DMS153 (cell line): ENCODE data around the gene HIGD1B.
A peak's percentile ranks its signal among the peaks of the same experiment; 100 is the strongest.

ENCODE experiments used
- DNase-seq: peaks from one replicate; lab custom pipeline; 2025; lab: John Stamatoyannopoulos, UW

HIGD1B gene

GRCh38 chr17:44878627-44879221 is 31.0 kb downstream of the HIGD1B start:
- no peak for DNase-seq

- no peak for DNase-seq
Observed at GRCh38 chr17:44879376-44879775, 31.7 kb downstream of the HIGD1B start.

DNA sequence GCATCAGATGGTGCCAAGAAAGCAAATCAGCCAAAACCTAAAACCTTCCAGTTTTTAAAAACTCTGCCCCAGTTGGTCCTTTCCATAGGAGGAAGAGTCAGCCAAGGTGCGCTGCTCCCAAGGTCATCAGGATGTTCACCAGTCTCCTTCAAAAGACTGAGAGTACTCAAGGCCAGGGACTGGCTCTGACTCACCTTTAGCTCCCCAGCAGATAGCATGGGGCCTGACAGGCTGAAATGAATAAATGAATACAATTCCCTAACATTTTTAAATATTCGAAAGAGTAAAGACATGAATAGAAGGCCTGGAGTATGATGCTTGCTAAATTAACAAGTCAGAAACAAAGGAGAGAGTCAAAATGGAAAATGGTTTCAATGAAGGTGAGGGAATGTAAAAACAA is 32.4 kb downstream of the HIGD1B start:
- no peak for DNase-seq

GRCh38 chr17:44881145-44881544 is 33.5 kb downstream of the HIGD1B start:
- no peak for DNase-seq

DNA sequence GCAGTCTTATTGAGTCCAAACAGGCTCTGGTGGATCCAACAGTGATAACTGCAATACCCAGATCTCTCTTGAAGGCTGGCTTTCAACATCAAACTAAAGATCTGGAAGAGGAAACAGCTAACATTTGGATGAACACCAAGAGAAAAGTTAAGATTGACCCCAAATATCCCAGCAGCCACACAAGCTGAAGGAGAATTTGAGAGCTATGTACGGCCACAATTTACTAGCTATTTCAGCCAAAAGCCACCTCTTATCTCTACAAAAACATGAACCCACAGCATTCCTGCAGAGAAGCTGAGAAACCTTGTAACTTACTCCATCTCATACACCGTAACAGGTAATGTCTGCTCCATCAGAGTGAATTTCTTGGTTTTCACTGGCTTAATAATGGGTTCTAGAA is 37.3 kb downstream of the HIGD1B start:
- no peak for DNase-seq

DNA sequence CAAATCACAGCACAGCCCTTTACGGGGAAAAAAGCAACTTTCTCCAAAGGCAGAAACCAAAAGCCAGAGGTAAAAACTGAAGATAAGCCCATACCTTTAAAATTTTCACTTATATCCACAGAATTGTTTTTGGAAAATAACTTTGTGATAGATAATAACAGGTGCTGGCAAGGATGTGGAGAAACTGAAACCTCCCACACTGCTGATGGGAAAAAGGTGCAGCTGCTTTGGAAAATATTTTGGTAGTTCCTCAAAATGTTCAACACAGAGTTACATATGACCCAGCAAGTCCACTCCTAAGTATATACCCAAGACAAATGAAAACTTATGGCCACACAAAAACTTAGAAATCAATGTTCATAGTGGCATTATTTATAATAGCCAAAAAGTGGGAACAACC is 39.3 kb downstream of the HIGD1B start:
- no peak for DNase-seq

- DNase-seq, result no peak
Observed at GRCh38 chr17:44887971-44888954, 40.6 kb downstream of the HIGD1B start.

DNA sequence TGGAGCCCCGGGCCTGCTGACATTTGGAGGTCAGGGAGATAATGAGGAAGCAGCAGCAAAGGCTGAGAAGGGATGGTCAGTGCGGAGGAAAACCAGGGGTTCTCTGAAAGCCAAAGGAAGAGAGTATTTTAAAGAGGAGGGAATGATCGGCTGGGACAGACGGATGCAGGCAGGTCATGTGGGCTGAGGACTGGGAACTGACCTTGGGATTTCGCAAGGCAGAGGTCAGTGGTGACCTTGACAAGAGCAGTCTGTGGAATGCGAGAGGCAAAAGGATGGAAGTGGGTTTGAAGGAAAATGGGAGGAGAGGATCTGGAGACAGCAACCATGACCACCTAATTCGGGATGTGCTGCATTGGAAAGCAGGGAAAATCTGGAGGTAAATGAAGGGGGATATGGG is 41.3 kb downstream of the HIGD1B start:
- DNase-seq, result no peak

DNA sequence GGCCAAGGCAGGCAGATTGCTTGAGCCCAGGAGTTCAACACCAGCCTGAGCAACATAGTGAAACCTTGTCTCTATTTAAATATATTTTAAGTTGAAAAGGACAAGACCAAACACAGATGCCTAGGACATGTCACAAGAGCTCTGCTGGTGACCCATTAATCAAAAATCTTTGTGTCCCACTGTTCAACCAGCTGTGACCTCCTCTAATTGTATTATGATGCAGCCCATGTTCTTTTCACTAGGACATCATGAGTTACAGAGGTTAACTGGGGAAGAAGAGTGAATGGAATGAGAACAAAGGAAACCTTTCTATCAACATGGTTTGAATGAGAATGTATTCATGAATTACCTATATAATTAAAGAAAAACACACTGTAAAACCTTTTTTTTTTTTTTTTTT is 44.6 kb downstream of the HIGD1B start:
- DNase-seq, result no peak

DNA sequence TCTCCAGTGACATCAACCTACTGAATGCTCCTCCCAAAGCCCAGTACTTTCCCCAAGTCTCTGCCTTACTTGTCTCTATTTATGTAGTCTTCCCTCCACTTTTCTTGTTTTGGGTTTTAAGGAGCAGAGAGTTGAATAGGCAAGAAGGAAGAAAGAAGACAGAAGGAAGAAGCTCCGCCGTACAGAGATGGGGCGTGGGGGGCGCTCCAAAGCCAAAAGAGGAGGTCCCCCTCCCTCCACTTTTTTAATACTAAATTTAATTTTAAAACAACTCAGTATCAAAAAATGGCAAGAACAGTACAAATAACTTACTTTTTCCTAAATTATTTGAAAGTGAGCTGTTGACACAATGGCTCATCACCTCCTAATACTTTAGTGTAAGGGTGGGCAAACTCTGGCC is 47.0 kb downstream of the HIGD1B start:
- no peak for DNase-seq

- no peak for DNase-seq
Observed at GRCh38 chr17:44898768-44899073, 51.0 kb downstream of the HIGD1B start.

- DNase-seq, result peak; percentile 74
Observed at GRCh38 chr17:44899074-44899782, 51.5 kb downstream of the HIGD1B start, which contains the start of gene EFTUD2. EFTUD2 (minus strand) TSS chr17:44899445; CDS start chr17:44894521, 4,924 bp downstream.
